Measurements from ENCODE around the gene MOB3B.

Gene MOB3B

GRCh38 chr9:27383524-27383923 lies 146.1 kb downstream of the MOB3B start:
- no peak for DNase-seq (ENCODE audit: extremely low spot score)
- POLR2A ChIA-PET, result no interaction called here
- TF ChIP-seq ZNF384 (IDR thresholded peaks at IDR 0.05), result no peak
- TF ChIP-seq ARNT (IDR thresholded peaks at IDR 0.05), result no peak
- TF ChIP-seq L3MBTL2 (conservative IDR thresholded peaks at IDR 0.05), result no peak
- TF ChIP-seq SP1 (IDR thresholded peaks at IDR 0.05), result no peak
- no peak for TF ChIP-seq PKNOX1 (IDR thresholded peaks at IDR 0.05)
- TF ChIP-seq NFRKB (IDR thresholded peaks at IDR 0.05), result no peak
- no peak for TF ChIP-seq BHLHE40 (IDR thresholded peaks at IDR 0.05; ENCODE audit: borderline replicate concordance)
- no peak for TF ChIP-seq TARDBP (IDR thresholded peaks at IDR 0.05)
- CTCF ChIA-PET, result no interaction called here

GRCh38 chr9:27382975-27383374 lies 146.6 kb downstream of the MOB3B start:
- TF ChIP-seq TARDBP (IDR thresholded peaks at IDR 0.05) (no peak), PKNOX1 (IDR thresholded peaks at IDR 0.05) (no peak), CTBP1 (IDR thresholded peaks at IDR 0.05; ENCODE audit: borderline replicate concordance) (no peak), ELF4 (IDR thresholded peaks at IDR 0.05) (no peak), L3MBTL2 (conservative IDR thresholded peaks at IDR 0.05) (no peak), BHLHE40 (IDR thresholded peaks at IDR 0.05; ENCODE audit: borderline replicate concordance) (no peak), ZNF384 (IDR thresholded peaks at IDR 0.05) (no peak), HDGF (IDR thresholded peaks at IDR 0.05; ENCODE audit: borderline replicate concordance) (no peak), LEF1 (IDR thresholded peaks at IDR 0.05; ENCODE audit: borderline replicate concordance) (no peak), ARNT (IDR thresholded peaks at IDR 0.05) (no peak), SP1 (IDR thresholded peaks at IDR 0.05) (no peak)
- no peak for DNase-seq (ENCODE audit: extremely low spot score)
- CTCF ChIA-PET, result no interaction called here
- POLR2A ChIA-PET, result no interaction called here

DNA sequence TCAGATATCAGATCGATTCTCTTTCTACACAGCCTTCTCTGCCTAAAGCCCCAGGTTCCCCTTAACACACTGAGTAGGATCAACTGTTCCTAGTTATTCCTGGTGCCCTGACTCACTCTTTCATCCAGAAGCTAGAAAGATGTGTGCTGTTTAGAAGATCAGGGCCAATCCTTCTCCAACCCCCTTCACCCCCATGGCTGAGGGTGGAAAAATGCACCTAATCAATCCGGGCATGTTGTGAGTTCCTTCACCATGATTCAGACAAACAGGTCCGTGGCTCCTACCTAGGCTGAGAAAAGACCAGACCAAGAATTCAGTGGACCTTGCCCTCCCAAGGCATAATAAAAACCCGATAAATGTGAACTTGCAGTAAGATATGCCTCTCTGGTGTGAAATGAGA lies 147.3 kb downstream of the MOB3B start:
- no peak for DNase-seq (ENCODE audit: extremely low spot score)
- ChIA-PET POLR2A (no interaction called here), CTCF (no interaction called here)
- TF ChIP-seq CTBP1 (IDR thresholded peaks at IDR 0.05; ENCODE audit: borderline replicate concordance), result no peak
- TF ChIP-seq L3MBTL2 (conservative IDR thresholded peaks at IDR 0.05), result no peak
- TF ChIP-seq SP1 (IDR thresholded peaks at IDR 0.05), result no peak
- no peak for TF ChIP-seq FOXM1 (IDR thresholded peaks at IDR 0.05; ENCODE audit: borderline replicate concordance)

- CTCF ChIA-PET, result no interaction called here
- POLR2A ChIA-PET, result no interaction called here
- TF ChIP-seq L3MBTL2 (conservative IDR thresholded peaks at IDR 0.05), result no peak
- no peak for TF ChIP-seq FOXK2 (IDR thresholded peaks at IDR 0.05)
- no peak for TF ChIP-seq HDGF (IDR thresholded peaks at IDR 0.05; ENCODE audit: borderline replicate concordance)
- TF ChIP-seq FOXM1 (IDR thresholded peaks at IDR 0.05; ENCODE audit: borderline replicate concordance), result no peak
- TF ChIP-seq TARDBP (IDR thresholded peaks at IDR 0.05), result no peak
- TF ChIP-seq SUZ12 (IDR thresholded peaks at IDR 0.05), result no peak
- no peak for TF ChIP-seq ARNT (IDR thresholded peaks at IDR 0.05)
- TF ChIP-seq LEF1 (IDR thresholded peaks at IDR 0.05; ENCODE audit: borderline replicate concordance), result no peak
- no peak for TF ChIP-seq NFRKB (IDR thresholded peaks at IDR 0.05)
- no peak for TF ChIP-seq BHLHE40 (IDR thresholded peaks at IDR 0.05; ENCODE audit: borderline replicate concordance)
- no peak for TF ChIP-seq PKNOX1 (IDR thresholded peaks at IDR 0.05)
- TF ChIP-seq ELF4 (IDR thresholded peaks at IDR 0.05), result no peak
- no peak for DNase-seq (ENCODE audit: extremely low spot score)
Observed at GRCh38 chr9:27379311-27380251, 150.0 kb downstream of the MOB3B start.

- ChIA-PET POLR2A (no interaction called here), CTCF (no interaction called here)
- TF ChIP-seq ELF4 (IDR thresholded peaks at IDR 0.05) (no peak), HDGF (IDR thresholded peaks at IDR 0.05; ENCODE audit: borderline replicate concordance) (no peak), L3MBTL2 (conservative IDR thresholded peaks at IDR 0.05) (no peak), PKNOX1 (IDR thresholded peaks at IDR 0.05) (no peak), SP1 (IDR thresholded peaks at IDR 0.05) (no peak), ZNF384 (IDR thresholded peaks at IDR 0.05) (no peak), FOXK2 (IDR thresholded peaks at IDR 0.05) (no peak), LEF1 (IDR thresholded peaks at IDR 0.05; ENCODE audit: borderline replicate concordance) (no peak), SUZ12 (IDR thresholded peaks at IDR 0.05) (no peak), NFRKB (IDR thresholded peaks at IDR 0.05) (no peak), TARDBP (IDR thresholded peaks at IDR 0.05) (no peak), FOXM1 (IDR thresholded peaks at IDR 0.05; ENCODE audit: borderline replicate concordance) (no peak)
- no peak for DNase-seq (ENCODE audit: extremely low spot score)
Observed at GRCh38 chr9:27377811-27378456, 151.7 kb downstream of the MOB3B start.
